Lower leg skin (tissue), 3 donors: ENCODE results near the gene PRR33.

ENCODE experiments used
- POLR2A ChIP-seq, 2 donors: fragments of 450-650 bp; IDR thresholded peaks; one replicate each; pipeline ENCODE4 v1.6.1; 2016 to 2017; ENCODE audit warnings: antibody characterized with exemption in 2 of 2, mild to moderate bottlenecking in 1 of 2, moderate library complexity in 1 of 2
- TF ChIP-seq, protein P1 (sequence below), 3 donors: fragments of 450-650 bp; IDR thresholded peaks; one replicate each; pipeline ENCODE4 v1.5.1; 2016; ENCODE audit warnings: antibody characterized with exemption in 3 of 3, mild to moderate bottlenecking in 3 of 3, moderate library complexity in 2 of 3

DNA sequence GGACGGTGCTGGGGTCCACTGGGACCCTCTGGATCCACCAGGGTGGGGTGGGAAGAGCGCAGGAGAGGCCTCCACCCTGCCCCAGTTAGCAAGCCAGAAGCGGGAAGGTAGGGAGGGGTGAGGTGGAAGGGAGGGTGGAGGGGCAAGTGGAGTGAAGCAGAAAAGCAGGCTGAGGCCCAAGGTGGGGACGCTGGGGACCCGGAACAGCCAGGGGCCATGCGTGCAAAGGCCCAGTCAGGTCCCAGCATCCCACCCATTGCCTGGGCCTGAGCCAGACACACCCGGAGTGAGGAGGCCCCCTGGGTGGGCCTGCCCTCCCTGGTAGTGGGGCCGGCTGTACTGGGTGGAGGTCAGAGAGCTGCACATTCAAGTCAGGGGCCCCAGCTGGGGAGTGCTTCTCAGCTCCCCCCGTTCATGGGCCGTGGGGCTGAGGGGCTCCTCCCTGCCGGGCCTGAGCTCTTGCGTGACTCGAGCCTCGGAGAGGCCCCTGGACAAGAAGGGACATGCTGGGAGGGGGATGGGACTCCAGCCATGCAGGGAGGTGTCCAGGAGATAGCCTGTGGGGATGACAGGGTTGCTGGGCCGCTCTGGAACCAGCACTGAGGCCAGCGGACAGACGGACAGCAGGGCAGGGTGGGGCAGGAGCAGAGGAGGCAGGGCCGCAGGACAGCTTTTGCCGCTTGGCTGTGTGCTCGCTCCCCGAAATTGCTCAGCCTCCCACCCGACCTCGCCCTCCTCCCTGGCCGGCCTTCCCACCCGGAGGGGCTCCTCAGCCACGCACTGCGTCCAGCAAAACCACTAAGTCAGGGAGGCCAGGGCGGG is 35.5 kb upstream of the PRR33 start:
- TF ChIP-seq, protein P1, sequence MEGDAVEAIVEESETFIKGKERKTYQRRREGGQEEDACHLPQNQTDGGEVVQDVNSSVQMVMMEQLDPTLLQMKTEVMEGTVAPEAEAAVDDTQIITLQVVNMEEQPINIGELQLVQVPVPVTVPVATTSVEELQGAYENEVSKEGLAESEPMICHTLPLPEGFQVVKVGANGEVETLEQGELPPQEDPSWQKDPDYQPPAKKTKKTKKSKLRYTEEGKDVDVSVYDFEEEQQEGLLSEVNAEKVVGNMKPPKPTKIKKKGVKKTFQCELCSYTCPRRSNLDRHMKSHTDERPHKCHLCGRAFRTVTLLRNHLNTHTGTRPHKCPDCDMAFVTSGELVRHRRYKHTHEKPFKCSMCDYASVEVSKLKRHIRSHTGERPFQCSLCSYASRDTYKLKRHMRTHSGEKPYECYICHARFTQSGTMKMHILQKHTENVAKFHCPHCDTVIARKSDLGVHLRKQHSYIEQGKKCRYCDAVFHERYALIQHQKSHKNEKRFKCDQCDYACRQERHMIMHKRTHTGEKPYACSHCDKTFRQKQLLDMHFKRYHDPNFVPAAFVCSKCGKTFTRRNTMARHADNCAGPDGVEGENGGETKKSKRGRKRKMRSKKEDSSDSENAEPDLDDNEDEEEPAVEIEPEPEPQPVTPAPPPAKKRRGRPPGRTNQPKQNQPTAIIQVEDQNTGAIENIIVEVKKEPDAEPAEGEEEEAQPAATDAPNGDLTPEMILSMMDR (IDR thresholded peaks at IDR 0.05): no peak
- TF ChIP-seq POLR2A (IDR thresholded peaks at IDR 0.05): no peak
